Adrenal gland (tissue), 12 donors: ENCODE results near the gene CDC37L1. TPM values are rescaled to one million over a fixed set of nuclear protein-coding genes. Genes with fewer than 3 reads are reported as not detected.

Experiments
- DNase-seq, 7 donors: peaks; one replicate each; pipeline ENCODE4 v3.0.0-alpha.2; 2019 to 2020
- H3K27ac ChIP-seq, 5 donors: fragments of 200-600 bp; sonication (generic) in 4 of 5; 1 replicate in 3 of 5; 2 replicates in 2 of 5; pipeline versions ENCODE4 v1.5.1 to v1.8.0; 2016 to 2020; ENCODE audit warnings: mild to moderate bottlenecking in 1 of 5
- H3K27me3 ChIP-seq: fragments of 200-600 bp; 2 replicates; pipeline ENCODE4 v1.8.0; 2021
- H3K36me3 ChIP-seq, 2 donors: fragments of 200-600 bp; replicated peaks in 1 of 2; 1 replicate in 1 of 2; 2 replicates in 1 of 2; pipeline versions ENCODE4 v1.5.1 to v1.8.0; 2018 to 2022
- H3K4me1 ChIP-seq, 2 donors: fragments of 200-600 bp; replicated peaks in 1 of 2; 1 replicate in 1 of 2; 2 replicates in 1 of 2; pipeline versions ENCODE4 v1.5.1 to v1.8.0; 2018 to 2021
- H3K4me3 ChIP-seq, 4 donors: fragments of 200-600 bp; sonication (generic) in 3 of 4; one replicate each; pipeline ENCODE4 v1.5.1; 2016 to 2018
- H3K9me3 ChIP-seq, 3 donors: fragments of 200-600 bp; sonication (generic) in 1 of 3; replicated peaks in 1 of 3; 1 replicate in 2 of 3; 2 replicates in 1 of 3; pipeline versions ENCODE4 v1.5.1 to v1.8.0; 2016 to 2021
- CTCF ChIP-seq, 6 experiments: fragments of 450-650 bp in 4 of 6; fragments of 200-600 bp in 2 of 6; sonication (generic) in 1 of 6; IDR thresholded peaks; 1 replicate in 5 of 6; 2 replicates in 1 of 6; pipeline versions ENCODE4 v1.5.1 to v1.8.0; 2016 to 2021; ENCODE audit warnings: antibody characterized with exemption in 6 of 6, mild to moderate bottlenecking in 2 of 6, moderate library complexity in 1 of 6
- POLR2A ChIP-seq, 2 donors: fragments of 450-650 bp; IDR thresholded peaks; one replicate each; pipeline ENCODE4 v1.6.1; 2017; ENCODE audit warnings: antibody characterized with exemption in 2 of 2, mild to moderate bottlenecking in 2 of 2, moderate library complexity in 1 of 2
- WGBS, 4 donors: extraction: QIAGEN DNeasy Blood & Tissue Kit in 2 of 4; methylation state at CpG; one replicate each; pipeline versions ENCODE4 v1.1.5 to v1.1.7; 2013 to 2017; 5-methylcytosine and 5-hydroxymethylcytosine counted together
- intact Hi-C, 2 donors: fragments of 100-400 bp; cut with DNase I; formaldehyde crosslinking; loops; one replicate each; pipeline versions ENCODE4 v1.14.1 to v1.15.0; 2022 to 2023
- polyA plus RNA-seq, 3 donors: library from polyadenylated mRNA; stranded (reverse); fragments of 200-250 nt in 2 of 3; fragments of 350-450 nt in 1 of 3; fragmentation: Illumina TruSeq in 1 of 3; extraction: RNeasy Lipid Tissue Mini Kit (QIAGEN cat#74804) in 1 of 3; gene quantifications; one replicate each; pipeline ENCODE4 v1.2.3, GENCODE V29; 2013 to 2014
- total RNA-seq, 9 donors: library from RNA; depleted of rRNA in 4 of 9; stranded (reverse); fragments of >200 nt in 4 of 9; fragments of 120-200 nt in 1 of 9; fragmentation: NEBNext Ultra II Directional in 1 of 9; extraction: Animal tissue kit (Norgen Biotek cat#: 25700) in 1 of 9; gene quantifications; one replicate each; pipeline versions ENCODE4 v1.1.0 to v1.2.4, GENCODE V29; 2013 to 2023
- donor health status: healthy with polysubstance abuse.
- donor health status: Bipolar disorder and iron deficiency.
- donor health status: DM: yes; HTN: yes; CAD: no.
- donor health status: DM: no; HTN: no; CAD: no.
- donor health status: DM: no; HTN: no; CAD: no.
- donor health status: DM: yes; HTN: yes; CAD: no.

CDC37L1 gene
- total and polyA plus RNA-seq, 12 donors, result 10.9 to 46.2 (median 28.3) TPM

DNA sequence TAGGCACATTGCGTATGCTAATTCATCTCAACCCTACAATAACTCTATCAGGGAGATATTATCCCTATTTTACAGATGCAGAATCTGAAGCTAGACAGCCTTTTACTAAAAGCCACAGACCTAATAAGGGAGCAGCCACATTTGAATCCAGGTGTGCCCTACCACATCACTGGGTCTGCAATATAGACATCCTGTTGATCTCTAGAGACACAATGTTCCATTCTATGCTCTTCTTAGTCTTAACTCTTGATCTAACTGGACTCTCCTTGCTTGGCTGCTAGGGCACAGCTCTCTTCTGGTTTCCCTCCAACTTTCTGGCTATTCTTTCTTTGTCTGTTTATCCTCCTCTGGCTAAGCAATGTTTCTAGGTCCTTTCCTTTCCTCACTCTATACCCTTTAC is 11.7 kb upstream of the CDC37L1 start:
- intact Hi-C loops, result no loop called here
- WGBS, 4 donors, result 89 to 100% (median 97%) methylated on average over 1 of the region's 1 CpG

DNA sequence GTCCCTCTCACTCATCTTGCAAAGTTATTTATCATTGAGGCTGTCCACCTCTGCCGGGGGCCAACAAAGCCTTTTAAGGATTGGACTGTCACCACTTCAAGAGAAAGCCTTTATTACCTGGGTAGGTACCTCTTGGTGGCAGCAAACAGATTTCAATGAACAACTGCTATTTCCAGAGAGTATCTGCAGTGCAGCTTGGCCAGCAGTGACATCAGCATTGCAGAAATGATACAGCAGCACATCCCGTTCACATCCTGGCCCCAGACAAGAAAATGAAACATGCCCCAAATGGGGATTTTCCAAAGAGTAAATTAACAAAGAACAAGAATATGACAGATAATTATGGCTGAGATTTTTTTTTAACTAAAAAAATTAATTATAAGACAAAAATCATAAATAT is 10.8 kb upstream of the CDC37L1 start:
- Histone ChIP-seq H3K27me3 (no peaks in the 10 kb centered on the region), H3K27ac (no peak overlapping the region), H3K4me3 (no peak overlapping the region), H3K9me3 (no peaks in the 10 kb centered on the region), H3K4me1 (peaks cover 7 to 16% of the 10 kb centered on the region in 2 donors), H3K36me3 (no peaks in the 10 kb centered on the region)
- 80 to 93% (median 86%) methylated on average over 2 of the region's 2 CpGs for WGBS, 4 donors
- no peak for DNase-seq
- TF ChIP-seq POLR2A (IDR thresholded peaks at IDR 0.05) (no peak), CTCF (IDR thresholded peaks at IDR 0.05) (no peak)
- intact Hi-C loops, result no loop called here

More for the DNA sequence above, 11.7 kb upstream of the CDC37L1 start:
- no peak for TF ChIP-seq POLR2A (IDR thresholded peaks at IDR 0.05)
- TF ChIP-seq CTCF (IDR thresholded peaks at IDR 0.05), result no peak
- H3K4me1 ChIP-seq, result peaks cover 10 to 24% of the 10 kb centered on the region in 2 donors
- no peaks in the 10 kb centered on the region for H3K36me3 ChIP-seq
- DNase-seq, result no peak
- H3K9me3 ChIP-seq, result no peaks in the 10 kb centered on the region
- H3K27me3 ChIP-seq, result no peaks in the 10 kb centered on the region
- no peak overlapping the region for H3K27ac ChIP-seq
- H3K4me3 ChIP-seq, result no peak overlapping the region

DNA sequence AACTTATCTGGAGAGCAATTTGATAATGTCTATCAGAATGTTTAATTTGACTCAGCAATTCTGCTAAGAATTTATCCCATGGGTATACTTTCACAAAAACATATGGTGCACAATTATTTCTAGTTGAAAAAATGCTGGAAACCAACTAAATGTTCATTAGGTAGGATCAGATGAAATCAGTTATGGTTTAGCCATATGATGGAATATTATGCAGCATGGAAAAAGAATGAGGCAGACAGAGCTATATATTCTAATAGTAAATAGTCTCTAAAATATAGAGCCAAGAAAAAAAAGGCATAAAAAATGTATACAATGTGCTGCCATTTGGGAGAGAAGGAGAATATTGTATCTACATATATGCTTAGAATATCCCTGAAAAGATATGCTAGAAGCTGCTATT is 9.5 kb upstream of the CDC37L1 start:
- Histone ChIP-seq H3K9me3 (no peaks in the 10 kb centered on the region), H3K4me3 (no peak overlapping the region), H3K27me3 (no peaks in the 10 kb centered on the region), H3K36me3 (no peaks in the 10 kb centered on the region), H3K4me1 (peaks cover 3 to 10% of the 10 kb centered on the region in 2 donors), H3K27ac (no peak overlapping the region)
- intact Hi-C loops, result no loop called here
- DNase-seq, result no peak
- TF ChIP-seq POLR2A (IDR thresholded peaks at IDR 0.05) (no peak), CTCF (IDR thresholded peaks at IDR 0.05) (no peak)

DNA sequence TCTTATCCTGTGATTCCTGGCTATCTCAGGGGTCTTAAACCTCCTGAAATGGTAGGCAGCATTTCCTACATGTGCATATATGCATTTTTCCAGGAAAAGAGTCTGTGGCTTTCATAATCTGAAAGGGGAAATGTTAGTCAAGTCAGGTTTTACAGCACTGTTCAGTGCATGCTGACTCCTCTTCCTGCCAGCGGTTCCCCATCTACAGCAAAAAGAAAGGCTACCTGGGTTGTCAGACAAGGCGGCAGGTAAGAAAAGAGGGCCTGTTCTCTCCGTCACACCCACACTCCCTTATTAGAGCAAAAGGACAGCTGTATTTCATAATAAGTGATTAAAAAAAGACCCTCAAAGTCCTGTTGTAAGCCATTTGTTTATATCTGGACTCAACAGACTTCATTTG is 8.8 kb upstream of the CDC37L1 start:
- Histone ChIP-seq H3K36me3 (no peaks in the 10 kb centered on the region), H3K9me3 (no peaks in the 10 kb centered on the region), H3K27ac (no peak overlapping the region), H3K27me3 (no peaks in the 10 kb centered on the region), H3K4me3 (no peak overlapping the region), H3K4me1 (peaks cover 0 to 13% of the 10 kb centered on the region in 2 donors)
- DNase-seq, result no peak
- no peak for TF ChIP-seq POLR2A (IDR thresholded peaks at IDR 0.05)
- TF ChIP-seq CTCF (IDR thresholded peaks at IDR 0.05), result no peak
- WGBS, 4 donors, result 82 to 89% (median 86%) methylated on average over 3 of the region's 3 CpGs
- intact Hi-C loops, result no loop called here
